Measurements from ENCODE around the gene KIAA0232. TPM values are rescaled to one million over a fixed set of nuclear protein-coding genes. Genes with fewer than 3 reads are reported as not detected.
"Not testable (repeated sequence)": the region's sequence is repeated elsewhere in the genome, so short reads cannot be mapped to it uniquely, and the experiment has no call there.

KIAA0232 gene
- polyA plus RNA-seq, 1 donor: 48.0 TPM

DNA sequence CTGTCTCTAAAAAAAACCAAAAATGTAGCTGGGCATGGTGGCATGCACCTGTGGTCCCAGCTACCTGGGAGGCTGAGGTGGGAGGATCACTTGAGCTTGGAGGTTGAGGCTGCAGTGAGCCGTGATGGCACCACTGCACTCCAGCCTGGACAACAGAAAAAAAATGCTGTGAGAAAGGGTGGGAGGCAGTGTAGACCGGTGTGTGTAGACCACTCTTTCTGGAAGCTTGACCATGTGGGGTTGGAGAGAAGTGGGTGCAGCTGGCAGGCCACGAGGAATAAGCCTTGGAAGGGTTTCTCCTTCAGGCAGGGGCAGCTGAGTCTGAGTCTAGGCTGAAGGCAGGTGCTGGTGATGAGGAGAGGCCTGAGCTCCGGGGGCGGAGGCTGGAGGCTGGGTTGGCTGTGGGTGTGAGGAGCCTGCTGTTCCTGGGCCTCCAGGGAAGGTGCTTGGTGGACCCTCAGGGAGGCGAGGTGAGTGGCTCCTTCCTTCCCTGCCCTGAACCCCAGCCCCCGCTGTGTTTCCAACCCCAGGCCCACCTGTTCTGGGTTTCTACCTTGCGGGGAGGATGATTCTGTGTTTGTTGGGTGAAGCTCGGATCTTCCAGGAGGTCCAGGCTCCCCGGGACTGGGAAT is 117.8 kb downstream of the KIAA0232 start:
- DNase-seq: no peak

GRCh38 chr4:6900956-6901355 is 118.4 kb downstream of the KIAA0232 start:
- DNase-seq: no peak

DNA sequence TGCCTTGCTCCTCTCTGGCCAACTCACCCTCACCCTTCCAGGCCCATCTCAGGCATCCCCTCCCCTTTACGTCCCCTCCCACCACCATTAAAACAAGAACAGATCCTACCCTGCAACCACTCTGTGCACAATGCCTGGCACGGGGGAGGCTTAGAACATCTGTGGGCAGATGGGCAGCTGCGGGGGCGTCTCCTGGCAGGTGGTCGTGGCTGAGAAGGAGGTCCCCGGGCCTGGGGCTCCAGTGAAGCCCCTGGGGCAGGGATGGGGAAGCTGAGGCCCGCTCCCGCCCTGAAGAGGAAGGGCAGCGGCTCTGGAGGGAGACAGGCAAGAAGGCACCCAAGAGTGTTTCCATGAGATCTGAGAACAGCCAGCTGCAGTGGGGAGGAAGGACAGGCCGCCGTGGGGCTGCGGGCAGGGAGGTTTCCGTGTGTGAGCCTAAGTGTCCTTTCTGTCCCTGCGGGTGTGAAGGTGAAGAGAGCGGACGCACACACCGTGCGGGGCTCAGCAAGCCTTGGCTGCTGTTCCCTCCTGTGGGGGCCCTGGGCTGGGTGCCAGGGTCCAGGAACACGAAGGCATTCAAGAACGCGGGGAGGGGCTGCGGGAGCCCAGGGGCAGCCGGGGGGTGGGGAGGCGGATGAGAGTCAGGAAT is 119.3 kb downstream of the KIAA0232 start:
- no peak for DNase-seq

DNA sequence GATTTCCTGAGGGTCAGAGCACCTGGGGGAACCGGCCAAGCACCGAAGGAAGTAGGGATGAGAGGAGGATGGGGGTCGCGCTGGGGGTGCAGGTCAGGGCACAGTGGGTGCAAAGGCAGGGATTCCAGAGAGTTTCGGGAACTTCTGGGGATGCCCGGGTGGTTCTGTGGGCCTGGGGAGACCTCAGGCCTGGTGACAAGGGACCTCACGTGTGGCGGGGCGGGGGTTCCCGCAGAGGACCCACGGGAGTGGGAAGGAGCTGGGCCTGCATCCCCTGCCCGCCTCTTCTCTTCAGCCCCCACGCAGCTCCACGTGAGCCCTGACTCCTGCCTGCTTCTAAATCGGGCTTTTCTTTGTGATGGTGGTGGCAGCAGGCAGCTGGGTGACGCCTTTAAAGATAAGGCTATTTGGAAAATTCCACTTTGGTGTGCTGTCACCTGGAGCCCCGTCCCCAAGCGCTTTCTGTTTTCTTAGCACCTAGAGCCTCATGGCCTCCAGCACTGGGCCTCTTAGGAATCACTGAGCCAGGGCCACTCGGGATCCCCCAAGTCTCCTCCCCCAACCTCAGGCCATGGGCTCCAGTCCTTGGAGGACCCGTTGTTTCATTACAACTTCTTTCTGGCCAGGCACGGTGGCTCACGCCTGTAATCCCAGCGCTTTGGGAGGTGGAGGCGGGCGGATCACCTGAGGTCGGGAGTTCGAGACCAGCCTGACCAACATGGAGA is 120.0 kb downstream of the KIAA0232 start:
- DNase-seq: no peak

GRCh38 chr4:6905516-6906445 is 123.3 kb downstream of the KIAA0232 start:
- DNase-seq: no peak

GRCh38 chr4:6906486-6906885 is 124.0 kb downstream of the KIAA0232 start:
- DNase-seq: not testable (repeated sequence)

DNA sequence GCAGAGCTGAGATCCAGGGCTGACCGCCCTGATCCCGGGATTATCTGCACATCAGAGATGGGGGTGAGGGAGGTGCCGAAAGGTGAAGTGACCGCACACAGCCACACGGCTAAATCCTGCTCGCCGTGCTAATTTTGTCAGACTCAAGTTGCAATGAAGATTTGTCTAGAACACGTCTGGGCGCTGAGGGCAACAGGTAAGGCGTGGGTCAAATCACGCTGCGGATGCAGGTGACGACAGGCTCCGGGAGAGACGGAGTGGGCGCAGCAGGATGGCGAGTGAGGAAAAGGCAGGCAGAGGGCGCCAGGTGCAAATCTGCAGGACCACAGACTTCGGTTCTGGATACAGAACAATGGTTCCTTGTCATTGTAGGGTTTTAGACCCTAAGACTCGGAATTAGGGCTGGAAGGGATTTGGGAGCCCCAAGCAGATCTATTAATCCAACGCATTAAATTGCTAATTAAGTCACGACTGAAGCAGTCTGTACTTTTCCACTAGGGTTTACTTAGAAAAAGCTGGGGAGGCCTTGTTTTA is 125.2 kb downstream of the KIAA0232 start:
- DNase-seq: no peak

DNA sequence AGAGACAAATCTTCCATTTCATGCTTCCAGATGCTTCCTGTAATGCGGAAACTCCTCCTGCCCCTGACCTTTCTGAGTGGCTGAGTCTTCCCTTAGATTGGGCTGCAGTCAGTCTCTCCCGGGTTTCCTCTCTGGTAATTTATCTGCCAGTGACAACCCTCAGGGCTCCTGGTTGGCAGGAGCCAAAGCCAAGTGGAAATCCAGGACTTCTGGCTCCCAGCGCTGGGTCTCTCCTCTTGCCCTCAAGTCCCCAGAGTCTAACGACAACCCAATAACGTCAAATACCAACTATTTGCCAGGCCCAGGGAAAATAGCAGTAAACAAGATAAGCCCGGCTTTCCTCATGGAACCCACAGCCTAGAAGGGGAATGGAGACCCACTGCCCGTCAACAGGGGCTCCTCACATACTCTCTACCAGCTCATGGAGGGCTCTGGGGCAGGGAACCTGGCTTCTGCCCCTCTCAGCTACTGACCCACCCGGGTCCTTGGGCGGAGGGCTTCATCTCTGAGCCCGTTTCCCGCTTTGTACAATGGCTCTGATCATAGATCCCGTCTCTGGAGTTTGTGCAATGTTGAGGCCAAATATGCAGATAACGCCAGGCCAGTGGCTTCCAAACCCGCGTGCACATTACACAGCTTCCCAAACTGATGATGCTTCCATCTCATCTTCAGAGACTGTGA is 126.0 kb downstream of the KIAA0232 start:
- DNase-seq: no peak

- DNase-seq: peak; percentile 89
Measured at GRCh38 chr4:6909113-6909969, 126.8 kb downstream of the KIAA0232 start, which contains the start of gene TBC1D14. Gene TBC1D14, plus strand, starts transcription at chr4:6909826. Its CDS starts 13,564 bp downstream, at chr4:6923390.

GRCh38 chr4:6909970-6910339 is 127.4 kb downstream of the KIAA0232 start:
- DNase-seq: no peak

GRCh38 chr4:6910340-6910959 is 127.9 kb downstream of the KIAA0232 start:
- no peak for DNase-seq

DNA sequence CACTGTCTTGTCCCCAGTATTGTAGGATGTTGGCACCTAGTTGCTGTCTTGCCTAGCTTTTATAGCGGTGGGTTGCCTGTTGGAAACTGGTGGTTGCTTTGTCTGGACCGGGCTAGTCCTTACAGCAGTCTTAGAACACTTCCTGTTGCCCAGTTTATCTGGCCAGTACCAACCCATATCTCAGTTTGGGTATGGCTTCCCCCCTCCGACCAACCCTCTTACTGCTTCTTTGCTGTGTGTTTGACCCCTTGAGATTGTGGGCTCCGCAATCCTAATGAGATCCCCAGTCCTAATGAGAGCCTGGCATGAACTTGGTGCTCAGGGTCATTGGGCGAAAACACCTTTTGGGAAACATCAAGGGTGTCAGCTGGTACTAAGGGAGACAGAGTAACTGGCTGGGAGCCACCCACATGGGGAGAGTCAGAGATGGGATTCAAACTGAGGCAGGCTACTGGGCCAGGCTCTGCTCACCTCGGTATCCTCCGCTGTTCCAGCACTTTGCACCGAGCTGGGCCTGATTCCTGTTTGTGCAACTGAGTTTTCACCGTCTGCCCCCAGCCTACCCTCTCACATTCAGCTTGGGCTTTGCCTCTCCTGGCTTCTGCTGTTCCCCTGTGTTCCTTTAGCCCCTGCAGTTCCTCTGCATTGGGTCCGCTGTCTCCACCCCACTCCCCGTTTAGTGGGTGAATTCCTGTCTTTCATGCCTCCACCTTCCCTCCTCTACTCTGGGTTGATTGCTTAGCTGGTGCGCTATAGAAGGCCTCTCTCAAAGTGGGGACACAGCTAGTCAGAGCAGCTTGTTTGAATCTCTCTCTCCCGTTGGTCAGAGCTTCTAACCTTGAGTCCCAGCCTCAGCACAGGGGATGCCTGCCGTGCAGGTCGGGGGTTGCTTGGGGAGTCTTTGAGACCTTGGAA is 128.7 kb downstream of the KIAA0232 start:
- no peak for DNase-seq

DNA sequence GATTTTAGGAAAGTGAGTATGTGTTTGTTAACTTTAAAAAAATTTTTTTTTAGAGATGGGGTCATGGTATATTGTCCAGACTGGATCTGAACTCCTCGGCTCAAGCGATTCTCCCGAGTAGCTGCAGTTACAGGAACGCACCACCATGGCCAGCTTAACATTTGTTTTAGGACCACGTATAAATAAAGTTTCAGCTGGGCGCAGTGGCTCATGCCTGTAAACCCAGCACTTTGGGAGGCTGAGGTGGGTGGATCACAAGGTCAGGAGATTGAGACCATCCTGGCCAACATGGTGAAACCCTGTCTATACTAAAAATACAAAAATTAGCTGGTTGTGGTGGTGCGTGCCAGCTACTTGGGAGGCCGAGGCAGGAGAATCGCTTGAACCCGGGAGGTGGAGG is 129.4 kb downstream of the KIAA0232 start:
- not testable (repeated sequence) for DNase-seq

DNA sequence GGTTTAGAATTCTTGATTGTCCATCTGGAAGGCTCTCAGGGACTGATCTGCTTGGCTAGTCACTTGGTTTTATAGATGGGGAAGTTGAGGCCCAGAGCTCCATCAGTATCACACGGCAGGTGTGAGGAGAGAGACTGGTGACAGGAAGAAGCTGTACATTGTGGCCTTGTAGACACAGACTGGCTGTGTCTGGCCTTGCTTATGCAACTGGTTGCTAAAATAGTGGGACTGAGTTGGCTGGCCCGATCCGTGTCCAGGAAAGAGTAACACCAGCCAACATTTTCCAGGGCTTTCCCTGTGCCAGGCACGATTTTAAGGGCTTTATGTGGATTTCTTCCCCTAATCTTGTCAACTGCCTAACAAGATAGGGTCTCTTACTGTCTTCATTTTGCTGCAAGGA is 129.9 kb downstream of the KIAA0232 start:
- no peak for DNase-seq

DNA sequence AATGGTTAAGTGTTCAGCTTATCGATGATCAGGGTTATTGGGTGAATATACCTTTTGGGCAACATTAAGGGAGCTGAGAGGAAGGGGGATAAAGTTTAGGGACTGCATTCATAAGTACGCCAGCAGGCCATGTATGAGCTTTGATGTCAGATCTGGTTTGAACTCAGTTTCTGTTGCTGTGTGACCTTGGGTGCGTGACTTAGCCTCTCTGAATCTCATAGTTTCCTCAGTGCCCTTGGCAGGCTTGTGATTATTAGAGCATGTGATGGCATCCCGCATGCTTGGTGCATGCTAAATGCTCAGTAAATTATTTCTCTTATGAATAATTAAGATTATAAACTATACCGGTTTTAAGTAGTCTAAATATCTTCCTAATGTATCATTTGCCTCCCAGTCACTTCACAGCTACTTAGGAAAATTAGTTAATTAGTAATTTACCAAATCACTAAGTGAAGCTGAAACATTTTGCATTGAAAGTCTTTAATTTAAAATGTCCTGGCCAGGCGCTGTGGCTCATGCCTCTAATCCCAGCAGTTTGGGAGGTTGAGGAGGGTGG is 130.9 kb downstream of the KIAA0232 start:
- no peak for DNase-seq

- no peak for DNase-seq
Measured at GRCh38 chr4:6914448-6914847, 131.9 kb downstream of the KIAA0232 start.

GRCh38 chr4:6915041-6916005 is 132.8 kb downstream of the KIAA0232 start:
- DNase-seq: no peak
